Measurements from ENCODE around the gene TOP1.

Gene TOP1

GRCh38 chr20:41054847-41055230 is 26.2 kb downstream of the TOP1 start:
- DNase-seq = no peak

DNA sequence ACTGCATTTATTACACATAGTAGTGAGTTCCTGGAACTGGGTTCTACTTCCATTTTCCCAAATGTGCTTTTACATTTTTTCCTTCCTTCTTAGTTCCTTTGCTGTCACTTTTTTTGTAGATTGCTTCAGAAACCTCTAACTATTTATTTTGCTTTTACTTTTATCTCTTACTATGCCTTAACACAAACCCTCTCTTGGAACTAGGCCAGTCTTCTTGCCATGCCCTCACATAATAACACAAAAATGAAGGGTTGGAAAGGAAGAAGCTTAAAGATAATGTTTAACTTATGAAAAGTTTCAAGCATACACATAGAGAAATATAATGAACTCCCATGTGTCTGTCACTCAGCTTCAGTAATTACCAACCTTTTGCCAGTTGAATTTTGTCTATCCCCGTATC is 27.1 kb downstream of the TOP1 start:
- no peak for DNase-seq

DNA sequence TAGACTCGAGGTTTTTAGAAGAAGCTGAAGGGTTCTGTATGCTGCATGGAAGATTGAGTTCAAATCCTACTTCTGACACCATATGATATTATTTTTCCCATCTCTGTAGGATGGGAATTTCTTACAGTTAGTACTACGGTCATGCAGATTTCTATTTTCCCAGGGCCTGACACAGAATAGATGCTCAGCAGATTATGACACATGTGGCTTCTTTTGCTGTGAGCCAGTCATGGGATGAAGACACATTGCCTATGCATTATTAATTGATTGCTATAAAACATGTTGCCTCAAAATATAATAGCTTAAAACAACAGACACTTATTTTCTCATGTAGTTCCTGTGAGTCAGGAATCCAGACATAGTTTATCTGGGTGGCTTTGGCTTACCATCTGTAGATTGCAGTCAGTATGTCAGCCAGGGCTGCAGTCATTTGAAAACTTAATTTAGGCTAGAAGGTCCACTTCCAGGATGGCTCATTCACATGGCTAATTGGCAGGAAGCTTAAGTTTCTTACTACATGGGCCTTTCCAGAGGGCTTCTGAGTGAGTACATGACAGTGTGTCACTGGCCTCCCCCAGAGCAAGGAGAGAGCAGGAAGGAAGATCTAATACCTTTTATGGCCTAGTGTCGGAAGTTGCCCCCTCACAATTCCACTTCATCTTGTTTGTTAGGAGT is 29.5 kb downstream of the TOP1 start:
- DNase-seq = peak in 5 of 56 donors; percentile 2 to 24 (median 6)

DNA sequence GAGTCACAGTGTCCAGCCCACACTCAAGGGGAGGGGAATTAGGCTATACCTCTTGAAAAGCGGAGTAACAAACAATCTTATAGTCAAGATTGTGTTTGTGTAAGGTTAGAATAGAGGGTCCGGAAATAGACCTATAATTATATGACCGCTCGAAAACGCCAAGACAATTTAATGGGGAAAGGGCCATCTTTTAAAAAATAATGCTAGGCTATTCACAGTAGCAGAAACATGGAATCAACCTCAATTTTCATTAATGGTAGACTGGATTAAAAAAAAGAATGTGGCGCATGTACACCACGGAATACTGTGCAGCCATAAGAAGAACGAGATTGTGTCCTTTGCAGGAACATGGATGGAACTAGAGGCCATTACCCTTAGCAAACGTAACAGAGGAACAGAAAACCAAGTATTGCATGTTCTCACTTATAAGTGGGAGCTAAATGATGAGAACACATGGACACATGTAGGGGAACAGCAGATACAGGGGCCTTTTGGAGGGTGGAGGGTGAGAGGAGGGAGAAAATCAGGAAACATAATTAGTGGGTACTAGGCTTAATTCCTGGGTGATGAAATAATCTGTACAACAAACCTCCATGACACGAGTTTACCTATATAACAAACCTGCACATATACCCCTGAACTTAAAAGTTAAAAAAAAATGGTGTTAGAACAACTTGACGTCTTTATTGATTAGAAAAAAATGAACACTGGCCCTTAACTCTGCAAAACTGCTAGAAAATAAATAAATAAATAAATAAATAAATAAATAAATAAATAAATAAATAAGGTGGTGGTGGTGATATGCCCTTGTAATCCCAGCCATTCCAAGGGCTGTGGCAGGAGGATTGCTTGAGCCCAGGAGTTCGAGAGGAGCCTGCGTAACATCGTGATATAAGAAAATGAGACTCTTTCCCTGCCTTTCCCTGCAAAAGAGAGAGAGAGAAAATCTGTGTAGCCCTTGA is 30.3 kb downstream of the TOP1 start:
- DNase-seq = no peak

DNA sequence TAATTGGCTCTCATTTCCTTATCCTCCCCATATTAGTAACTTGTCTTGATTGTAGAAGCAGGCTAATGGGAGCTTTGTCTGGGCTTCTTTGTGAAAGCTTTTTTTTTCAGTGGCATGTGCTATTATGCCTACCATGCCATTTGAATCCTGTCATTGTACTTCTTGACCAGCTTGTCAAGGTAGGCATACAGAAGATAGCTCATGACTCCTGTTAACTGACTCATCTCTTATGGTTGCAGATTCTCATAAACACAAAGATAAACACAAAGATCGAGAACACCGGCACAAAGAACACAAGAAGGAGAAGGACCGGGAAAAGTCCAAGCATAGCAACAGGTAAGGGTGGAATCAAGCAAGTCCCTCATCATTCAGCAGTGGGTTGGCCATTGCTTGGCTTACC is 32.5 kb downstream of the TOP1 start:
- no peak for DNase-seq

DNA sequence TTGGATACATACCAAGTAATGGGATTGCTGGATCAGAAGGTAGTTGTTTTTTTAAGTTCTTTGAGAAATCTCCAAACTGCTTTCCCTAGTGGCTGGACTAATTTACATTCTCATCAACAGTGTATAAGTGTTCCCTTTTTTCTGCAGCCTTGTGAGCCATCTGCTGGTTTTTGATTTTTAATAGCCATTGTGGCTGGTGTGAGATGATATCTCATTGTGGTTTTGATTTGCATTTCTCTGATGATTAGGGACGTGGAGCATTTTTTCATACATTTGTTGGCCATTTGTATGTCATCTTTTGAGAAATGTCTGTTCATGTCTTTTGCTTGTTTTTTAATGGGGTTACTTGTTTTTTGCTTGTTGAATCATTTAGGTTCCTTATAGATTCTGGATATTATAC is 34.8 kb downstream of the TOP1 start:
- no peak for DNase-seq

GRCh38 chr20:41064377-41064776 is 35.8 kb downstream of the TOP1 start:
- no peak for DNase-seq

GRCh38 chr20:41065716-41066115 is 37.1 kb downstream of the TOP1 start:
- DNase-seq = no peak

- DNase-seq = no peak
These were observed 40.2 kb downstream of the TOP1 start for GRCh38 chr20:41068806-41069205.

GRCh38 chr20:41072190-41072863 is 43.7 kb downstream of the TOP1 start:
- DNase-seq = no peak

DNA sequence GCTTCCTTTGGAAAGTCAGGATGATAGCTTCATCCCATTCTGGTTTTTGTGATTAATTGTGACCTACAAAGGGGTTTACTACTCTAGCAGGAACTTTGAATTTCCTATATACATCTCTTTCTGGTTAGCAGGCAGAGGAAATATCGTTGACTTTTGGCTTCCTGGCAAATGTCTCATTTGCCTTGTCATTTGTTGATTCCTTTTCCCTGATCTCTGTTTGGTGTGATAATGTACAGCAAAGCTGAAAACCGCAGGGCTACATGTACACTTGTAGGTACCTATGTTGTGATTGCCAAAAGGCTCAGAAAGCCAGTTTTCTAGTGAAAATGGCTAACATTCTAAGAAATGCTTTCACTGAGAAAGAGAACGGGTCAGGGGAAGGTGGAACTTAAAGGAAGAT is 44.3 kb downstream of the TOP1 start:
- no peak for DNase-seq

DNA sequence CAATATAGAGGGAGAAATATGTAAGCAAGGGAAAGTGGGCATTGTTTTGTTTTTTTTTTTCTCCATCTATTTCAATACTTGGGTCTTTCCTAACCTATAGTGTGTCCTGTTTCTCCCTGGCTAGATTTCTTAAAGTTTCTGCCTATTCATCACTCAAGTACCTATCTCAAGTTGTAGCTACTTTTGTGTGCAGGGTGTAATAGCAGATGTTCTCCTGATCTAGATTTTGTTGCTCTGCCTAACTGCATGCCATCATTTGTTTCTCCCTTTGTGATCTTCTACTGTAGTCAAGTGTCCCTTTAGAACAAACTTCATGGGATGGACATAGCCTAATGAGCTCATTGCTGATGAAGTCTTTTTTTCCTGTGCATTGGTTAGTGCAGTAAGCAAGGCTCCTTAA is 45.8 kb downstream of the TOP1 start:
- DNase-seq = no peak

DNA sequence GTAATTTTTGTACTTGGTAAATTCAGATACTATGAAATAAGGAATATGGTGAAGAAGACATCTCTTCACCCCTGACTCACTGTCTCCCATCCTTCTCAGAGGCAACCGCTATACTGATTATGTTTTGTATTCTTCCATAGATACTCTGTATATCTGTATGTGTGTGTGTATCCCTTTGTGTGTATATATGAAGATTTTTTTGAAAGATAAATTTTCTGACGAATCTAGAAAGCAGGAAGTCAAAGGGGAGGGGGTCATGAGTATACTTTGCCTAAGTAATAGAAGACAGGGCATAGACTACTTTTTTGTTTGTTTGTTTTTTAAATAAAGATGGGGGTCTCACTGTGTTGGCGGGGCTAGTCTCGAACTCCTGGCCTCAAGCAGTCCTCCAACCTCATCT is 48.2 kb downstream of the TOP1 start:
- no peak for DNase-seq

GRCh38 chr20:41078329-41078728 is 49.7 kb downstream of the TOP1 start:
- no peak for DNase-seq

DNA sequence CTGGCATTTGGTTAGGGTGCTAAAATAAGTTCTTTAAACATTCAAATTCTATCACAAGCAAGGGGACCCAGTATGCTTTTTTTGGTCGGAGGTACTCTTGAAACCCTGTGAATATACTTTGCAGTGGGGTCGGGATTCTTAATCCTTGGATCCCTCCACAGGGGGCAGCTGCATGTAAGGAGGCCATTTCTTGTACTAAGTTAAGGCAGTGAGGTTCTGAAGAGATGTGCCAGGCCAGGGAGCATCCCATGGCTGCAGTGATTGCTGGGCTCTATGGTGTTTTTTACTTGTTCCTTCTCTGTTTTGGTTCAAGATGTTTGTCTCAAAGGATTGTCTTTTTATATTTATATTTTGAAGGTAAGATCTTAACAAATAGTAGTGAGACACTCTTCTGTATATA is 50.4 kb downstream of the TOP1 start:
- DNase-seq = no peak

DNA sequence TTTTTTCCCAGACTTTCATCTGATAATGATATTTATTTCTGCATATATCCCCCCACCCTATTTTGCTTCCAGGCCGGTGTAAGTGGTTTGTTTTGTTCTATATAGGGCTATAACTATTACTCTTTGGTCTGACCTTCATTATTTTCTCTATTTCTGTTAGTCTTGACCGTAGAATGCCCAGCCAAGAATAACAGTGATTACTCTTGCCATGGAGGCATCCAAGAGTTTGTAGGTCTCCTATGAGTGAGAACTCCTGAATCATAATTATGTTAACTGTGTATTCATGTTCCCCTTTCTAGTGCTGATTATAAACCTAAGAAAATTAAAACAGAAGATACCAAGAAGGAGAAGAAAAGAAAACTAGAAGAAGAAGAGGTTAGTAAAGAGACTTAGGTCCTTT is 52.2 kb downstream of the TOP1 start:
- DNase-seq = no peak

DNA sequence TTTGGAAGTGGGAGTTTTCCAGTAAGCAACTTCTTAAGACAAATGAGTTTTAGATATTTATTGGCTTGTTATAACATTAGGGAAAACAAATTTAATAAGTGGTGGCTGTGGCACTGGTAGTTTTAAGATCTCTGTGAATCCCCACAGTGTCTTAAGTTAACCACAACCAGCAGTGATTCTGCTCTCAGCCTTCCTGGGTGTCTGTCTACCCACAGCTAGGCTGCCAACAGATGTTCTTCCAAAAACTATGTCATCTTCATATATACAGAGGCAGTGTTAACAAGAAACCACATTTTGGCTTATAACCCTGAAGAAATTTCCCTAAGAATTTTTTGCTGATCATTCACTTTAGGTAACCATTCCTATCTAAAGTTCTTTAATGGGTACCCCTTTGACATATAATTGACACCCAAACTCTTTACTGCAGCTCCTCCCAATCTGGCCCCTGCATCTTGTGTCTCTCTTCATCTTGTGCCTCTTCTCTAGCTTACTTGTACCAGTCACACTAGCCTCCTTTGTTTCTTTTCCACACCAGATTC is 52.7 kb downstream of the TOP1 start:
- no peak for DNase-seq

DNA sequence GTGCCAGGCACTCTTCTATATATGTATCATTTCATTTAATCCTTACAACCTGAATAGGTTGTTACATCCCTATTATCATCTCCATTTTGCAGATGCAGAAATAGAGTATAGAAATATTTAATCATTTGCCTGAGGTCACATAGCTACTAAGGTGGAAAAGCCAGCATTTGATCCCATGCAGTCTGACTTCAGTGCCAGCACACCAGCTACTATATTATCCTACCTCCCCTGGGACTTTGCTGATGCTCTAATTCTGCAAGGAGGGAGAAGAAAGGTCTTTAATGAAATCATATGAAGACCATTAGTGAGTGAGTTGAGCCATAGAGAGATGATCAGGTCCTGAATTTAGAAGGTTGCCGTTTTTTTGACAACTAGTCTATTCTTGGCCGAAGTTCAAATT is 53.7 kb downstream of the TOP1 start:
- no peak for DNase-seq

DNA sequence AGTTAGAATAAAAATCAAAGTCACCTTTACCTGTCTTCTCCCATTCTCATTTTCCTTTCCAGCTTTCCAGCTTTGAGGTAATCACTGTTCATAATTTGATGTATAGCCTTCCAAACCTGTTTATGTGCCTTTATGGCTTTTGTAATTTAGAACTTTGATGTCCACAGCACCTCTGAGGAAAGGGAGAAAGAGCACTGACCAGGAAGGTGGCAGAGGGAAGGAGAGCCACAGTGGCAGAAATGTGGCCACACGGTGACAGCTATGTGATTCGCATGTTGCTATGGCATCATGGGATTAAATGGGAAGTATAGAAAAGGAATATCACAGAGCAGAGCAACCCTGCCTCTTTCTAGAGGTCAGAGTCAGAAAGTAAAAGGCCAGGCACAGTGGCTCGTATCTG is 57.0 kb downstream of the TOP1 start:
- DNase-seq = no peak

DNA sequence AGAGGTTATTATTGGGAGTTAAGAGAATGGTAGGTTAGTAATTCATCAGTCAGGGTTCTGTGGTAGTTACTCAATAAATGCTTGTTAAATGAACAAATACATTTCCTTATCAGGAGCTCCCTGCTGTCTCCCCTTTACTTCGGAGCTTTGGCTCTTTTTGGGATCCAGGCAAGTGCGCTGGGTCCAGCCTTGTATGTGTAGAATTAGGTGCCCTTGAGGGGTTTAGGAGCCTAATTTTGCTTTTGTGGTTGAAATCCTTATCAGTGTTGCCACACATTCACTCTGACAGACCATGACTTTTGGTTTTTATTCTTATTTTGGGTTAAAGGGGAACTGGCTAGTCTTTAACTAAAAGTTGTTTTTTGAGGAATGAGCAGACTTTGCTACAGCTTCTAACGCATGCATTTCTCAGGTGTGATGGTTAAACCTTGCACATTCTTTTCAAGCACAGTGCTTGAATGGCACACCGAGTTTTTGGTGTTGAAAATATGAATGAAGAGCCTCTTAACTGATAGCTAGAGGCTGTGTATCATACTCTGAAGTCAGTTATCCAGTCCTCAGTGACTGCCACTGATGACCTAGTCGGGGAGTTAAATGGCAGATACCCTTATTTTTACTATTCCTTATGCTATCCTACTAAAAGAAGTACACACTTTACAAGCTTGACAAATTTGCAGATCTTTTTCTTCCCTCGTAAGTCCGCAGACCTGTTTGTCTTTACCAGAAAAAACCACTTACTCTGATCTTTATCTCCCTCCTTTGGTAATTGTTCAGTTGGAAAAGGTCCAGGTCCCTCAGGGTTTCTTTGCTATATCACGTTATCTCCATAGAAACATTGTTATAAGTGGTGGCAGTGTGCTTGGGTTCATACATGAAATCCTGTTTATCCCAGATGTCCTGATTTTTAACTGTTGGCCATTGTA is 58.0 kb downstream of the TOP1 start:
- no peak for DNase-seq

DNA sequence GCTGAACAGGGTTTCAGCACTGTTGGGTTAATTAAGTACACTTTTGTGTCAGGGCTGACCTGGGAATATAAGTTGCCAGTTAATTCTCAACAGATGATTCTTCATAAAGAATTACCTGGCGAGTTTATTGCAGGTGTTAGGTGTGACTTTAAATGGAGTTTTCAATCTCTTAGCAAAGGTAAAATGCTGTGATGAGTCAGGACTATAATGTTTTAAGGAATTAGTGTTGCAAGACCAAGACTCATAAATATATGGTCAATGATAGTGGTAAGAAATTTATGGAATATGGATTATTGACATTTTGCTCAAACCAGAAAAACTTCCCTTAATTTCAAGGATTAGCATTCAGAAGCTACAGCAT is 58.7 kb downstream of the TOP1 start:
- DNase-seq = no peak
